IPS-NIHi7 (cell line): Measurements from ENCODE around the gene ROBO2.

Source experiments
- DNase-seq: peaks from one replicate; pipeline ENCODE4 v3.0.0; 2012; ENCODE audit warnings: mixed read lengths; ENCODE audit errors: extremely low spot score

Gene ROBO2

GRCh38 chr3:77039606-77040171 is at the start of gene ROBO2:
ROBO2 (plus strand) TSS chr3:77040099; CDS start chr3:77040786, 687 bp downstream.
- DNase-seq: peak; percentile 62

GRCh38 chr3:76990606-76991005 is 49.3 kb upstream of the ROBO2 start:
- no peak for DNase-seq

- DNase-seq: no peak
Measured at GRCh38 chr3:76991165-76991564, 48.7 kb upstream of the ROBO2 start.

GRCh38 chr3:76997733-76998132 is 42.2 kb upstream of the ROBO2 start:
- DNase-seq: no peak

GRCh38 chr3:76998555-76998954 is 41.3 kb upstream of the ROBO2 start:
- DNase-seq: no peak

- no peak for DNase-seq
Measured at GRCh38 chr3:77001062-77001701, 38.7 kb upstream of the ROBO2 start.

GRCh38 chr3:77014226-77014625 is 25.7 kb upstream of the ROBO2 start:
- DNase-seq: no peak

- no peak for DNase-seq
Measured at GRCh38 chr3:77025471-77025870, 14.4 kb upstream of the ROBO2 start.

- DNase-seq: no peak
Measured at GRCh38 chr3:77026904-77027634, 12.8 kb upstream of the ROBO2 start.

- DNase-seq: no peak
Measured at GRCh38 chr3:77028005-77028404, 11.9 kb upstream of the ROBO2 start.

GRCh38 chr3:77038468-77038929 is 1.4 kb upstream of the ROBO2 start:
- peak; percentile 70 for DNase-seq

- peak; percentile 12 for DNase-seq
Measured at GRCh38 chr3:77038930-77039605, 831 bp upstream of the ROBO2 start.

GRCh38 chr3:77040216-77040615 is 317 bp downstream of the ROBO2 start:
- DNase-seq: peak; percentile 8

GRCh38 chr3:77040926-77041722 is 1.2 kb downstream of the ROBO2 start:
- DNase-seq: no peak

- no peak for DNase-seq
Measured at GRCh38 chr3:77041811-77042210, 1.9 kb downstream of the ROBO2 start.

- DNase-seq: no peak
Measured at GRCh38 chr3:77042343-77042742, 2.4 kb downstream of the ROBO2 start.

GRCh38 chr3:77042882-77043281 is 3.0 kb downstream of the ROBO2 start:
- DNase-seq: peak; percentile 16

- DNase-seq: no peak
Measured at GRCh38 chr3:77045686-77046085, 5.8 kb downstream of the ROBO2 start.

- no peak for DNase-seq
Measured at GRCh38 chr3:77048186-77048585, 8.3 kb downstream of the ROBO2 start.

GRCh38 chr3:77051591-77051990 is 11.7 kb downstream of the ROBO2 start:
- DNase-seq: no peak

- no peak for DNase-seq
Measured at GRCh38 chr3:77052051-77052501, 12.2 kb downstream of the ROBO2 start.
